Activated CD4-positive, alpha-beta T cell treated with anti-CD3 and anti-CD28 coated beads, Interleukin-2, Interleukin-6, amounts not matched to agents 100 ng/mL and 50 ng/mL, durations not matched to agents 16 hours and 8 hours (primary cell): Measurements from ENCODE around the gene ACSF3.

ENCODE experiments used
- DNase-seq: peaks from one replicate; pipeline ENCODE4 v3.0.0-alpha.2; 2020

Gene ACSF3

DNA sequence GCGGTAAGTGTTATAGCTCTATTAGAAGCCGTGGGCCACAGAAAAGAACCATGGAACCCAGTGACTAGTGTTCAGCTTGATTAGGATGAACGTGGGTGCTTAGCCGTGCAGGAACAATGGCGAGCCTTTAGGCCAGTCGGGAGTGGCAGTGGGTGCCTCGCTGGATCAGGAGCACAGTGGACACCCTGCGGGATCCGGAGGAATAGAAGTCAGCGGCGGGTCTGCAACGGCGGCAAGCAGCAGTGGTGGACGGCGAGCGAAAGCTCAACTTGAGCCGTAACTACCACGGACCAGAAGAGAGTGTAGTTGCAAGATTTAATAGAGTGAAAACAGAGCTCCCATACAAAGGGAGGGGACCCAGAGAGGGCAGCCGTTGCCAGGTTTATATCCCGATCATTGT is 40.6 kb downstream of the ACSF3 start:
- no peak for DNase-seq

DNA sequence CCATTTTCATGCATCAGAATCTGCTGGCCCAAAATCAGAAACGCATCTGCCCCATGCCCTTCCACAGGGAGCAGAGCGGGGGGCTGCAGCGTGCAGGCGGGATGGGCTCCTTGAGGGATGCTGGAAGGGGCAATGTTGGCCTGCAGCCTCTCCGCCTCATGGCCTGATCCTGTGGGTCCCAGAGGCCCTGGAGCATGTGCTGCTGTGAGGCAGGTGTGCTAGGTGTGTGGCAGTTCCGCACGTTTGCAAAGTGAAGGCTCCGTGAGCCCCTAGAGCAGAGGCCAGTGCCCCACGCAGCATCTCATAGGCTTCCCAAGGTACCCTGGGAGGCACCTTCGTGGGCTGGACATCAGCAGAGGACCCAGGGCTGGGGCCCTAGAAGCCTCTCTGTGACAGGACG is 41.5 kb downstream of the ACSF3 start:
- no peak for DNase-seq

DNA sequence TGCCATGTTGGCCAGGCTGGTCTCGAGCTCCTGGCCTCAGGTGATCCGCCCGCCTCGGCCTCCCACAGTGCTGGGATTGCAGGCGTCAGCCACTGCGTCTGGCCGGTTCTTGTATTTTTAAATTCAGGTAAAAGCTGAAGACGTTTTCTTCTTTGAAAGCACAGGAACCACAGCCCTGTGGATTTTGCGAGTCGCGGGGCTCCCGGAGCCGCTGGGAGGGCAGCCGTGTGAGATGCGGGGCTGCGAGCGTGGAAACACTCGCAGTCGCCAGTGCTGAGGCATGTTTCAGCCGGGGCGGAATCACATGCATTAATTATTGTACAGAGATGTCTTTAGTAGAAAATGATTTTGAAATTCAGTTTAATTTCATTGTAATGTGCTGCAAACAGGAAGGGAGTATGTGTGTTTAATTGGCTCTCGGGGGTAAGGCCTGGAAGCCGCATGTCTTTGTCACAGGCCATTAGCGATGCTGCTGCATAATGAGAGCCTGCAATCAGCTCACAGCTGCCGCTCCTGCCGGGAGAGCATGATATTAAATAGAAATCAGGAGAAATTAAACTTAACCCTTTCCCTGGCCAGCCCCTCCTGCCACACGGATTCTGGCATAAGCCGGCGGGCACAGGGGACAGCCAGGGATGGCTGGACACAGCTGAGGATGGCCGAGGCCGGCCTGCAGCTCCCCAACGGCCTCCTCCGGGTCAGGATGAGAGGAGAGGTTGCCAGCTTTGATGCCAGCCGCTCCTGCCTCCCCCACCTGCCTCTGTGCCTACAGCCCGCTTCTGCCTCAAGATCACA is 42.5 kb downstream of the ACSF3 start:
- DNase-seq: no peak

DNA sequence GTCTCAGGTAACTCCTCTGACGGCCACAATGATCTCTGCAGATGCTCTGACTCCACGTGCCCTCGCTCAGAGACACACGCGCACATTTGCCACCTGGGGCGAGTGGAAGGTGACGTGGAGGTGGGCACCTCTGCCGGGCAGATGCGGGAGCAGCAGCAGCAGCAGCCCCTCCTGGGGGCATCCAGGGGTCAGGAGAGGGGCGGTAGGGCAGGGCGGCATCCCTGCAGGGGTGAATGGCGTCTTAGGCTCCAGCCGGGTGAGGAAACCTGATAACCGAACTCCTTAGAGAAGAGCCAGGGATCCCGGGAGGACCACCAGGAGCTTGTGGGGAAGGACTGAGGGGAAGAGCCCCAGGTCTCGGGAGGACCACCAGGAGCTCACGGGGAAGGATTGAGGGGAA is 43.3 kb downstream of the ACSF3 start:
- no peak for DNase-seq

DNA sequence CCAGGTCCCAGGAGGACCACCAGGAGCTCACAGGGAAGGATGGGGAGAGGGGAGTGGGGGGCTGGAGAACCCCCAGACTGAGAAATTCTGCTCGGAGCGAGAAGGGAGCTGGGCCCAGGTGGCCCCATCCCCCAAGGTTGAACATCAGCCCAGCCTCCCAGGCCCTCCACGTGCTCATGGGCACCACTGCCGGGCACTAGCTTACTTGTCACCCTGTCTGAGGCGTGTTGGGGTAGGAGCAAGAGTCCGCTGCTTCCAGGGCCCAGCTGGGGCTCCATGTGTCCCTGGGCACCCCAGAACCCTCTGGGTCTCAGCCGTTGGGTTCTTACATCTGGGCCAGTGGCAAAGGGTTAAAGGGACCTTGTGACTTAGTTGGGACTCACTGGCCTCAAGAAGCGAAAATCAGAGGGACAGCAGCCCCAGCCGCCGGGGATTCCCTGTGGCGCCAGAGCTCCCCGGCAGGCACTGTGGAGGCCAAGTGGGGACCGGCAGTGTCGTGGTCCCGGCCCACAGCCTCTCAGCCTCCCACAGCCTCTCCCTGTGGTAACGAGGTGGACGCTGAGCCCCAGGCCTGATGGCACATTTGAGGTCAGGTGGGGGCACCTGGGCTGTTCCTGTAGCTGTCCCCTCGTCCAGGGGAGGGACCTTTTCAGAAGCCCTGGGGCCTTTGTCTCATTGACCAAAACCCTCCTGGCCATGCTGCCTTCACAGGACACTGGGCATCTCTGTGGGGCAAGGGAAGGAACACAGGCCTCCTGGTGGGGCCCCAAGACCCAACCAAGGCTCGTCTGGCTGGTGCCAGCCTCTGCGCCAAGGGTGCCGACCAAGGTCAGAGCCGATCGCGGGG is 44.2 kb downstream of the ACSF3 start:
- DNase-seq: no peak

DNA sequence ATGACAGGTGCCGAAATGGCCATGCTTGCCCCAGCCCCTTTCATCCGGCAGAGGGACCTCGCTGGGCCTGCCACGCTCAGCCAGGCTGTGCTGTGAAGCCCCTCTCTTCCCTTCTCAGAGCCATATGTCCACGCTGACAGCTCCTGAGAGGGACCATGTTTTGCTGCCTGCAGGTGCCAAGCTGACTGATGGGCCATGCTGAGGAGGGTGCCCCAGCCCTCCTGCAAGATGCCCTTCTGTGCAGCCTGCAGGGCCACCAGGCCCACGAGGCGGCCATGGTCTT is 44.8 kb downstream of the ACSF3 start:
- DNase-seq: no peak

DNA sequence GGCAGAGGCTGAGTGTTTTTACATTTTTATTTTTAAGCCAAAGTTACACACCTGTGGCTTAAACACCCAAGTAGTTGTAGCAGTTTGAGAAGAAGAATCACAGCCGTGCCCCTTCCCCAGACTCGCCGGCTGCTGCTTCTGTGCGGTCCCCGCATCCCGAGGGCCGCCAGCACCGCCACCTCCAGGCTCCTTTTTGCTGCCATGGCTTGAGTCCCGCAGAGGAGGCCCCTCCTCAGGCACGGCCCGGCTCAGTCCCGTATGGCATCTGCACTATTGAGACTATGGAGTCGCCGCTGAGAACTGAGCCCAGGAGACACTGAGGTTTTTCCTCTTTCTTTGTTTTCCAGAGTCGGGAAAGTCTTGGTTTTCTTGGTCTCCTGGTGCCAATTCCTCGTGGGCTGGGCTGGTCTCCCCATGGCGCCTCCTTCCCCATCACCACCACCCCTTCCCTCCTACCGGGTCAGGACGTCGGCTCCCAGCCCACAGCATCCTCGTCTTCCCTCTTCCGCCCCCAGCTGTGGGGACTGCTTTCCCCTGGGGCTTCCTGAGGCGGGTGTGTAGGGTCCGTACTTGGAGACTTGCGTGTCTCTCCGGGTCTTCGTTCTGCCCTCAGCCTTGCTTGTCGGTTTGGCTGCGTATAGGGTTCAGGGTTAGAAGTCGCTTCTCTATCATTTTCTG is 45.3 kb downstream of the ACSF3 start:
- DNase-seq: no peak

DNA sequence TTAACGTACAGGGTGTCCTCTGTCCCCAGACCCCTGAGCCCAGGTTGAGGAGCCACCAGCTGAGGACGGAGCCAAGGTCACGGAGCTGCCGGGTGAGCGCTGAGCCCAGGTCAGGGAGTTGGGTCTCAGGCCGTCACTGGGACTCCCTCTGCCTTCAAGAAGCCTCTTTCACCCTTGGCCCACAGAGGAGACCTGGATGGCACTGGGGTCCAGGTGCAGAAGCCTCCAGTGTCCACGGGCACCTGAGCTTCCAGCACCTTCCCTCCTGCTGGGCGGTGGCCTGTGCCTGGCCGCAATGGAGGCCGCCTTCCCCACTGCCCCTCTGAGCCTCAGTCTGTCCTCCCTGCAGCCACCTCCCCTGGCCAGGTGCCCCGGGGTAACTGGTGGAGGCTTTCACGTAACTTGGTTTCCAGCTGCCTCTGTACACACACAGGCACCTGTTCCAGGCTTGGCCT is 46.3 kb downstream of the ACSF3 start:
- no peak for DNase-seq

DNA sequence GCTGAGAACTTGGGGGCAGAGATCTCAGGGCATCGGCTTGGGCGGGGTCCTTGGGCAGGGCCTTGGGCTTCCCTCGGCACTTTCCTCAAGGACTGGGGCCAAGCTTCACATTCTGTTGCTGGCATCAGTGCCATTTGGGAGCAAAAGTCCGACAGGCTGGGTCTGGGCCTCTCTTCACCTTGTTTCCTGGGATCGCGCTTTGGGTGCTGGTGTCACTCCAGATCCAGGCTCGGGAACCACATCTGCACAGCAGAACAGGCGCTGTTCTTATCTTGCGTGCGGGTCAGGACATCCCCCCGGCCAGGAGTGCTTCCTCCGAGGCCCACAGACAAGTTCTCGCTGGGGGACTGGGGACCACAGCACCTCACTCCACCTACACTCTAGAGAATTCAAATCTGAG is 46.7 kb downstream of the ACSF3 start:
- no peak for DNase-seq

DNA sequence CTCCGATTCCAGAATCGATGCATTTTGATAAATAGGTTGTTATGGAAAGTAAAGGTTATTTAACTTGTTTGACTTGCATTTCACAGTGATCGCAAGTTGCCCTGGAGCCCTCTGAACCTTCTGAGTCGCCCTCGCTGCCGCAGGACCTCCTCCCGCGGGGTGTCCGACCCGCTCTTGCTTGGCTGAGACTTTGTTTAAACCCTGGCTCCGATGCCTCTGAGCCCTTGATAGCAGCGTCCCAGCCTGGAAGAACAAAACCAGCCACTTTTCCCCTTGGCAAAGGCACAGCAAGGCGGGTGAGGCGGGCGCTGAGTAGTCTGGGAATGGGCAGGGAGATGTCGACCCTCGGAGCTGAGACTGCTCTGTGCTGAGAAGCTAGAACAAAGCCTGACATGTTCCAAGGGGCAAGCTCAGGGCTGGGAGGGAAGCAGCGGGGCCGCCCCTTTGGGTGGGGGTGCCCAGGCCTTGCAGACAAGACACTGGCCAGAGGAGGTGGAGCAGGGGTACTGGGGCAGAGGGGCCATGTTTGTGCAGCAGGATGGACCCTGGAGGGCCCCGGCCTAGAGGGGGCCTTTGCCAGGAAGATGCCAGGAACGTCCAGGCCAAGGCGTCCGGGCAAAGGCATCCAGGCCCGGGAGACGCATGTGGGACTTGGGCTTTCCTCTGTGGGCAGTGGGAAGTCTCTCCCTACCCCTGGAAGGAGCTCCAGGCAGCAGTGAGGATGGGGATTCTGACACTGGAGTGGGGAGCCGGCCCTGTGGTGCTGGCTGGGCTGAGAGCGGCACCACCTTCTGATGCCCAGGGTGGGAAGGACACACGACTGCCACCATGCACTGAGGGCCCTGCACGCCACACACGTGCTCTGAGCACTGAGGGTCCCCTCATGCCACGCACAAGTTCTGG is 47.6 kb downstream of the ACSF3 start:
- DNase-seq: no peak

DNA sequence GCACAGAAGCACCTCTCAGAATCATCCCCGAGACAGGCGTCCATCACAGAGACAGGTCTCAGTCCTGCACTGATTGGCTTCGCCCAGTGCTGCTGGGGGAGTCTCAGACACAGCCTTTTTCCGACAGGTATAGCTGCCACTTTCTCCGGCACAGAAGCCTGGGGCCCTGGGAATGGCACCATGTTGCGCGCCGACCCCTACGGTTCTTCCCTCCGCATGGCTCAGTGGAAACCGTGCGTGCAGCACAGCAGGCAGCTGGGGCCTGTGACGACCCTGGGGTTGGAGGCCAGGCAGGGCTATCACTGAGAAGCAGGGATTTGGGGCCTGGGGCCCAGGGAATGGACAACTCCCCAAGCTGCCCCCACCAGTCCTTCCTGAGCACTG is 48.2 kb downstream of the ACSF3 start:
- DNase-seq: no peak

DNA sequence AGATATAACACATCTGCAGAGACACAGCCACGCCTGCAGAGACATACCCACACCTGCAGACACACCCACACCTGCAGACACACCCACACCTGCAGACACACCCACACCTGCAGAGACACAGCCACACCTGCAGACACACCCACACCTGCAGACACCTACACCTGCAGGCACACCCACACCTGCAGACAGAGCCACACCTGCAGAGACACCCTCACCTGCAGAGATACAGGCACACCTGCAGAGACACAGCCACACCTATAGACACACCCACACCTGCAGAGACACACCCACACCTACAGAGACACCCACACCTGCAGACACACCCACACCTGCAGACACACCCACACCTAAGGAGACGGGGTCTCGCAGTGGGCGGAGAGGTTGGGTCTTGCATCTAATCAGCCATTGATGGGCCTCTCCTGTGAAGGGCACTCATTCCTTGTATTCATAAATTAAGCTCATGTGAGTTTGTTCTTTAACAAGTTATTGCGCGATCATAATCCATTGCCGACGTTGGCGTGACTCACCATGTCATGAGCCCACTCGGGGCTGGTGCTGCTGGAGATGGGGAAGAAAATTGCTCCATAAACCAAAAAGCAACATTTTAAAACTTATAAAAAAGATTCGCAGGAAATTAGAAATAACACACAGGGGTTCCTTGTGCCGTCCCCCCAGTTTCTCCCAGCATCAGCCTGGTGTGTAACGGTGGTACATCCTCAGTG is 49.0 kb downstream of the ACSF3 start:
- no peak for DNase-seq

DNA sequence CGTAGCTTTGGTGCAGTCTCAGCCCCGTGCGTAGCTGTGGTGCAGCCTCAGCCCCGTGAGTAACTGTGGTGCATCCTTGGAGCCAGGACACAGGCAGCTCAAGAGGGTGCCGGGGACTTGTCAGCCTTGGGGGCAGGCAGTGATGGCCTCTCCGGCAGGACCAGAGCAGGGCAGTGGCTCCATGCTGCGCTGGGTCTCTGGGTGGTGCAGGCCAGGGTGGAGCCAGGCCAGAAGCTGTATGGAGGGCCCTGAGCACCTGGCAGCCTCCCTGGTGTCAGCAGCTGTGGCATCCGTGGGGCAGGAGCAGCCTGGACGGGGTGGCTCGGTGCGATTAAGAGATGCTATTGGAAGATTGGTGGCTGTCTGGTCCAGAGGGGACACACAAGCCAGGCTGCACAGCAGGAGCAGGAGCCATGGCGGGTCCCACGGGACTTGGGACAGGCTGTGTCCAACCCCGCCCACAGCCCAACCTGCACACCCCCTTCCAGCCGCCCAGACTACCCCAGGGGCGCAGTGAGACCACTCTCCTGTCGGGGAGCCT is 49.6 kb downstream of the ACSF3 start:
- DNase-seq: no peak

DNA sequence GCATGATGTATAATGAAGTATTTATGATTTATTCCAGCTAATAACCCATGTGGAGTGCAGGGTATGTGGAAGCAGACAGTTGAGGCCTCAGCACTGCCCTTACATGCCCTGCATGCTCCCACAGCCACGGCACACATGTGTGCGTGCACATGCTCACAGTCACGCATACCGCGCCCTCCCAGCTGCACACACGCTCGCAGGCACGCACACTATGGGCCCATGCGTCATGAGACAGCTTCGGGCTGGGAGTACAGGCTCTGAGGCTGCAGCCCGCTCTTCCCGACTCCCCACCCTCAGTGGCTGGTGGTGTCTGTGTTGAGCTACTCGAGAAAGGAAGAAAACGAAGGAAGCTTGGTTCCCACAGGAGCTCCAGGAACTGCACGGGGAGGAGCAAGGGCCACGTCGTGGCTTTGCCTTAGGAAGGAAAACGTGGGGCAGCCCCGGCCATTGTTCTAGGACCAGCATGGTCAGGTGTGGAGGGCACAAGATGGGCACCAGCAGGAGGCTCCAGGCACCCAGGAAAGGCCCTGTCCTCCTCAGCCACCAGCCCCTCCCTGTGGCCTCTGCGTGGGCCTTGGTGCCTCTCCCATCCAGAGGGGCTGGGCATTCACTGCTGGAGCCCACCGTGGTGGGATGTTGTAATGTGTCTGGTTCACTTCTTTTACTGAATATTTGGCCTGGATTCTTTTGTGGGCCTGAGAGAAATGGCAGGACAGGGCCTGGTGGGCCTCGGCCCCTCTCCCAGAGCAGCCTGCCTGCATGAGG is 50.4 kb downstream of the ACSF3 start:
- no peak for DNase-seq

DNA sequence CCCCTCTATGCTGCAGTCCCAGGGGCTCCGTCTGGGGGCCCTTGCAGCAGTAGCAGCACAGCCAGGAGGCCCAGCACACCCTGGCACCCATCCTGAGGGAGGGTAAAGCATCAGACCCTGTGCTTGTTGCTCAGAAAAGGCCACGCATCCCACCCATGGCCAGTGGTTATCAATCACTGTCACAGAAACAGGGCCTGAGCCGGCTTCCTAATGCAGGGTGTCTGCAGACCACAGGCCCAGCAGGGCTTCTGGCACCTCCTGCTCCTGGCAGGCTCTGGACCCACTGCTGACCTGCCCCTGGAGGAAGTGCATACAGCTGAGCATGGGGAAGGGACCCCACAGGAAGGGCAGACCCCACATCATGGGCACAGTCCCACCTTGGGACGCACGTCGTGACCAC is 51.0 kb downstream of the ACSF3 start:
- DNase-seq: no peak

DNA sequence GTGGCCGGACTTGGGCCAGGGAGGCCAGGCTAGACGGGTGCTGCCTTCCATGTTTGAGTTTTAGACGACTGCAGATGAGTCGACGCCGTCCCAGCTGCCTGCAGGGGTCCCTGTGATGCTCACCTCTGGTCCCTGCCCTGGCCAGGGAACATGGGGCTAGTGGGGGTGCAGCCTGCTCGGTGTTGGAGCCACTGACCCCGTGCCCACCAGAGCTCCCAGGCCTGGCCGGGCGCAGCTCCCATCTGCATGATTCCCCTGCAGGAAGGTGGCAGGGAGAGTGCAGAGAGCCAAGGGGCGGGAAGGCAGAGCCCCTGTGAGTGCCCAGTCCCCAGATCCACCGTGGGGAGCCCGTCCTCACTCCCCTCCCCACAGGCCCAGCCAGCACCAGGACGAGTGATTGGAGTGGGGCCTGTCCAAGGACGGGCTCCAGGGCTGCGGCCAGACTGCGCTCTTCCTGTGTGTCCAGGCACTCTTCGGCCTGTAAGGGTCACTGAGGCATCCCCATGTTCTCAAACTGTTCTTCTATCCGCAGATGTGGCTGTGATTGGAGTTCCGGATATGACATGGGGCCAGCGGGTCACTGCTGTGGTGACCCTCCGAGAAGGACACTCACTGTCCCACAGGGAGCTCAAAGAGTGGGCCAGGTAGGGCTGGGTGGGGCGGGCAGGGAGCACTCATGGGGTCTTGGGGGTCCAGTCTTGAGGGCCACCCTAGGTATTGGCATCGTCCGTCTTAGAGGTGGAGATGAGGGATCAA is 51.9 kb downstream of the ACSF3 start:
- no peak for DNase-seq

DNA sequence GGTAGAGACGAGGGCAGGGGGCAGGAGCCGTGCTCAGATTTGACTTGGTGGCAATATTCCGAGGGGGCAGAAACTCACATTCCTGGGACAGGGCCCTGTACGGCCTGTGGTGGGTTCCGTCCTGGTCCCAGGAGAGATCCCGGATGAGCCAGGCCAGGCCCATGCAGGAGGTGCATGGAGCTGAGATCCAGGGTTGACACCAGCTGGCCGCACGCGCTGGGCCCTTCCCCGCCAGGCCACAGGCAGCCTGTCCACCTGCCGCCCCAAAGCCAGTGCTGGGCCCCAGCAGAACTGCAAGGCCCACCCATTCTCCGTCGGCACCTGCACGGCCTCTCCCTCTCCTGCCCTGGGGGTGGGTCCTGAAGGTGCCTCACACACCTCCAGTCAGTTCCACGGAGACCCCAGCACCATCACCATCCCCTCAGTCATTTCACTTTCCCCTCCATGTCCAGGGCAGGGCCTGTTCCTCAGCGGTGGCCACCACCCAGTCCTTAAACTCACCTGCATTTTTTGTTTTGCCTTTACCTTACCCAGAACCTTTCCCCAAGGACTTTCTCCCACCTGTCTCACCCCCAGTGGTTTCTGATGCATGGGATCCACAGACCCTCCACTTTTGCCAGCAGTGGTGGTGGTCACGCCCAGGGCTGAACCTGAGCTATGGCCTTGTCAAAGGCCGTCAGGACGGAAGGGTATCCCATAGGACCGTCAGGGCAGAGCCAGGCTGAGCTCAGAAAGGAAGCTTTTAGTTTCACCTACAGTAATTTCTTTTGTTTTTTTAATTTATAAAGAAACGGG is 52.8 kb downstream of the ACSF3 start:
- no peak for DNase-seq

DNA sequence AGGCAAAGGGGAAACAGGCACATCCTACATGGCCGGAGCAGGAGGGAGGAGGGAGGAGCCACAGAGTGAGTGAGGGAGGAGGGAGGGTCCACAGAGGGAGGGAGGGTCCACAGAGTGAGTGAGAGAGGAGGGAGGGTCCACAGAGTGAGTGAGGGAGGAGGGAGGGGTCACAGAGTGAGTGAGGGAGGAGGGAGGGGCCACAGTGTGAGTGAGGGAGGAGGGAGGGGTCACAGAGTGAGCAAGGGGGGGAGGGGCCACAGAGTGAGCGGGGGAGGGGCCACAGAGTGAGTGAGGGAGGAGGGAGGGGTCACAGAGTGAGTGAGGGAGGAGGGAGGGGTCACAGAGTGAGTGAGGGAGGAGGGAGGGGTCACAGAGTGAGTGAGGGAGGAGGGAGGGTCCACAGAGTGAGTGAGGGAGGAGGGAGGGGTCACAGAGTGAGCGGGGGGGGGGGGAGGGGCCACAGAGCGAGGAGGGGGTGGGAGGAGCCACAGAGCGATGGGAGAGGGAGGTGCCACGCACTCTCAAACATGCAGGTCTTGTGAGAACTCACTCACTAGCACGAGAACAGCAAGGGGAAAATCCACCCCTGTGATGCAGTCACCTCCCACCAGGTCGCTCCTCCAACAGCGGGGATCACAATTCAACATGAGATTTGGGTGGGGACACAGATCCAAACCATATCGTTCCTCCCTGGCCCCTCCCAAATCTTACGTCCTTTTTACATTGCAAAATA is 53.6 kb downstream of the ACSF3 start:
- no peak for DNase-seq

DNA sequence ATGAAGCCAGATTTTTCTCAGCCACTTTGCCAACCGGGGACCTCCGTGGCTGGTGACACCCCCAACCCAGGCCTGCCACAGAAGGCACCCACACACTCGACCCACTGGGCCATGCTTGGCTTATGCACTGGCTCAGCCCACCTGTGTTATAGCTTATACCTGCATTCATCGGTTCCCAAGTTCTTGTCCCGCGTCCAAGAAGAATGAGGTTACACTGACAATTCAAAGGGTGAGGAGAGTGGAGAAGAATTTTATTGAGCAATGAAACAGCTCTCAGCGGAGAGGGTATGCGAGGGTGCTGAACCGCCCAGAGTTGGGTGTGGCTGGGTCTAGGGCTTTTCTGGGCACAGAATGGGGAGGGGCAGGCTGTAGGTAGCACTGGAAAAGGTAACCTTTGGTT is 55.7 kb downstream of the ACSF3 start:
- no peak for DNase-seq
